HG02678 (cell line): ENCODE results near the gene CCDC77.

Experiments
- ATAC-seq: cut with Tn5 transposase; IDR thresholded peaks from one replicate; pipeline ENCODE4 v1.9.1; 2021; ENCODE audit warnings: mild to moderate bottlenecking, moderate library complexity; ENCODE audit not compliant: unreplicated experiment

CCDC77 gene

DNA sequence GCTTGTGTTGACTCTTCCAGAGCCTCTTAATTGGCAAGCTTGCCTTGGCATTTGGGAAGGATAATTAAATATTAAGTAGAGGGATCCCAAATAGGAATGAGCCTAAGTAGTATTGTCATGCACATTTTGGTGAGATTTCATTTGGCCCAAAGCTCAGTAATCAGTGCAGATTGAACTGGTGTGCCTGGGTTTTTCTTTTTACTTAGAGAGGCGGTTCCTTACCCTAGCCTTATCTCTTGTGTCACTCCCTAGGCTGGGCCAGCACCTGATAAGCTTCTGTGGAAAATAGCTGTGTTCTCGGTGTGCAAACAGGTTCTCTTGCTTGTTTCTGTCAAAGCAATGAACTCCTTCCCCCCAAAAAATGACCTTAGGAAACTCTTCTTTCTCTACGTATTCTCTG lies 49.0 kb downstream of the CCDC77 start:
- ATAC-seq: no peak

DNA sequence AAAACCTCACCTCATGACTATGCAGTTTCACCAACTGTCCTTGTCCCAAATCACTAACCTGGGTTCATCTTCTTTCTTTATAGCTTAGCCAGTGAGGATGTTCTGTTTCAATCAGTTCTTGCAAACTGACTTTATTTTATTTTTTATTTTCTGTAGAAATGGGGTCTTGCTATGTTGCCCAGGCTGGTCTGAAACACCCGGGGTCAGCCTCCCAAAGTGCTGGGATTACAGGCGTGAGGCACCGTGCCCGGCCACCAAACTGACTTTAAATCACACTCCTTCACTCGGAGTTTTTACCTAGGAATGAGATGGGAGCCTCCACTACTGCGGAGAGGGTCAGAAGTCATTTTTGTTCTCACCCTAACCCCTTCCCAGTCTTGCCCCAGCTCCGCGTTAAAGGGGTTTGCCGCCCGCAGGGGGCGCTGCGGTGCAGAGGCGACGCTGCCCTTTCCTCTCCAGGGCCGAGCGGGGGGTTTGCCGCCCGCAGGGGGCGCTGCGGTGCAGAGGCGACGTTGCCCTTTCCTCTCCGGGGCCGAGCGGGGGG lies 51.3 kb downstream of the CCDC77 start:
- no peak for ATAC-seq

DNA sequence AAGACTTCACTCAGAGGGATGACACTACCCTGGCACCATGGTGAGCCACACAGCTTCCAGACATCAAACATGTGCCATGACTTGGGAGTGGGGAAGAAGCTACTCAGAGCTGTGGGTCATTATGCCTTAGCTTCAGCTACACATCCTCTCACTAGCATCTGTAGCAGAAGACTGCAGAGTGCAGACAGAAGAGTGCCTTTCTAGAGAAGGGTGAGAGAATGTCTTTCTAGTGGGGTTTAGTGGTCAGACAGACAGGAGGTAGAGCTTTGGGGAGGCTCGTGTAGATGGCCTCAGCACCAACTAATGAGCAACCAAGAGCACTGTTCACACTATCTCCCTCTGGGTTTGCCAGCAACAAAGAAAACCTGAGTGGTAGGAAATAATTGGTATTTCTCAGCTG lies 53.4 kb downstream of the CCDC77 start:
- ATAC-seq: no peak

GRCh38 chr12:455821-456220 lies 54.4 kb downstream of the CCDC77 start:
- ATAC-seq: no peak

DNA sequence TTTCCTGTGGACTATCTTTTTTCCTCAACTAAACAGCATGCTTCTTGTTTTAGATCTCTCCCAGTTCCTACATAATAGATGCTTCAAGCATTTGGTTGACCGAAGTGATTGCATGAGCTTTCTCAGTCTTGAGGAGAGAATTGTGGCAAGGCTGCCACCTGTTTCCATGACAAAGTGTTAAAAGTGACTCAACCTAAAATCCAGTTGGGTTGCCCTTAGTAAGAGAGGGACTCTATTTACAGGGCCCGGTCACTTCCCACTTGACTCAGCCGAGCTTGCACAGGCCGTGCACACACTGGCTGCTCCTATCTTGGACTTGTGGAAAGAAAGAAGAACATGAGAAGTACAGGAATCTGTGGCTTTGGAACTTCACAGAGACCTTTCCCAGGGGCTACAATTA lies 56.2 kb downstream of the CCDC77 start:
- ATAC-seq: no peak

- ATAC-seq: no peak
Measured at GRCh38 chr12:459050-459429, 57.6 kb downstream of the CCDC77 start.

DNA sequence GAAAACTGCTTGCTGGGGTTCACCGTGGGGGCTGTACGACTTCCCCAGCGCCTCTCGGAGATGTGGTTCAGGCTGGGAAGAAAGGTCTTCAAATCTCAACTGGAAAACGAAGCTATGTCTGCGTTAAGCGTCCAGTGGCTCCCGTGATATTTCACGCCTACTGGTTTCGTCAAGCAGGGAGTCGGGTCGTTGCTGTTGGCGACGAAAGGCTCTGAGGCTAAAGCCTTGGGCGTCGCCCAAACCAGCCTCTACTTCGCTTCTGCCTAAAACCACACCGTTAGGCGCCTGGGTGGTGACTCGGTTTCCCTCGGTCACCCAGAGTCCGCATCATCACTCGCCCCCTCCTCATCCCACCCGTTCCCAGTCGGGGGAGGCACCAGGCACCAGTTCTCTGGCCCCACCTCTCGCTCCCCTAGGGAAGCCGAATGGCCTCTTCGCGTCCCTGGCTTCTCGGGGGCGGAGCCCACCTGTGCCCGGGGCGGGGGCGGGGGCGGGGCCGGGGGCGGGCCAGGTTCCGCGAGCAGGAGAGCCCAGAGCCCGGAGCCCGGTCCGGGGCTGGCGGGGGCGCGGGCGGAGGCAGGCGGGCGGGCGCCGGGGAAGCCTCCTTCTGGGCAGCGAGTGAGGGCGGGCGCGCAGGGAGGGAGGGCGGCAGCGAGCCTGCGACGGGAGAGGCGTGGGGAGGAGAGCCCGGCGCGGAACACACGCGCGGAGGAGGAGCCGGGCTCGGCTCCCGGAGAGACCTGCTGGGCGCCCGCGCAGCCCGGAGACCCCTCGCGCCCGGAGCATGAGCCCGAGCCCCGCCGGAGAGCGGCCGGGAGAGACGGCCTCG lies 58.2 kb downstream of the CCDC77 start, which contains the start of gene B4GALNT3:
Gene B4GALNT3, plus strand, starts transcription at position 510 of the 829 bp plus-strand sequence. CDS start 438 bp downstream, outside the sequence.
- no peak for ATAC-seq

DNA sequence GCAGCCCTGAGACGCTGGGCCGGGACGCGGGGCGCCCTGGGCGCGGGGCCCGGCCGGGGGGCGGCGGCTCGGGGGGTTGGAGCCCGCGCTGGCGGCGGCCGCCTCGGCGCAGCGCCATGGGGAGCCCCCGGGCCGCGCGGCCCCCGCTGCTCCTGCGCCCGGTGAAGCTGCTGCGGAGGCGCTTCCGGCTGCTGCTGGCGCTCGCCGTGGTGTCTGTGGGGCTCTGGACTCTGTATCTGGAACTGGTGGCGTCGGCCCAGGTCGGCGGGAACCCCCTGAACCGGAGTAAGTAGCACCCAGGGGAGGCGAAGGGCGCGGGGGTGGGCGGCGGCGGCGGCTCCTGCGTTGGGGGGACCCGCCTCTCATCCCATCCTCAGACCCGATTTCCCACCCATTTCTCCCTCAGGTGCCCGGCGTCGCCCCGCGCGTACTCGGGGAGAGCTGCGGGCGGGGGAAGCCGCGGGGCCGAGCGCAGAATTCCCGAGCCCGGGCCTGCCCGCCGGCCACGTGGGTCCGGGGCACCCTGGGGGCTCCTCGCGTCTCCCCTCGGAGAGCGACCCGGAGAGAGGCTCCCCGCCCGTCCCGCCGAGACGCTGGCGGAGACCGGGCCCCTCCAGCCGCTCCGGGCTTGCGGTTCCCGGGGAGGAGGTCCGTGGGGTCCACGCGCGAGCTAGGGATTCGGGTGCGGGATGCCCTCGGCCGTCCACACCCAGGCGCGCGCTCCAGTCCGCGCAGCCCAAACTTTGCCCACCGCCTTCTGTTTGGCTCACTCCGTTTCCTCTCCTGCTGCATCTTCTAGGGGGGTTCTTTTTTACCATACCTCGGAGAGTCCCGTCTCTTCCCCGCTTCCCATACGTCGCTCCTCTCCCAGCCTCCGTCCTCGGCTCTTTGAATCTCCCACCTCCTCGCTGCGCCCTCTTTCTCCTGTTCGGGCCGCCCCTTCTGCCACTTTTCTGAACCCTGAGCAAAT lies 59.1 kb downstream of the CCDC77 start:
- ATAC-seq: no peak

DNA sequence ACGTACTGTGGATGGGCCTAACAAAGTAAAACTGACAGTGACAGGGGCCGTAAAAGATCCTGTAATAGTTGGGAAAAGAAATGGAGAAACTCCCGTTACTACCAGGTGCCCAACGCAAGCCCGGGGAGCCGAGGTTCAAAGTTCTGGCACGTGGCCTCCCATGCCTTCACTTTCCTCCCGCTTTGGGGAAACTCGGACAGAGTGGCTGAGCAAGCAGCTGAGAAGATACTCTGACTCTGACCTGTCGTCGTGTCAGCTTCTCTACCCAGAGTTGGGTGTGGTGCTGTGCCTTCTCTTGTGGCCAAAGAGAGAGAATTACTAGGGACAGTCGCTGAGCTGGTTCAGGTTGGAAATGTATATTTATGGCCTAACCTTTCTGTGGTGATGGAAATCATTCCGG lies 60.0 kb downstream of the CCDC77 start:
- ATAC-seq: no peak

DNA sequence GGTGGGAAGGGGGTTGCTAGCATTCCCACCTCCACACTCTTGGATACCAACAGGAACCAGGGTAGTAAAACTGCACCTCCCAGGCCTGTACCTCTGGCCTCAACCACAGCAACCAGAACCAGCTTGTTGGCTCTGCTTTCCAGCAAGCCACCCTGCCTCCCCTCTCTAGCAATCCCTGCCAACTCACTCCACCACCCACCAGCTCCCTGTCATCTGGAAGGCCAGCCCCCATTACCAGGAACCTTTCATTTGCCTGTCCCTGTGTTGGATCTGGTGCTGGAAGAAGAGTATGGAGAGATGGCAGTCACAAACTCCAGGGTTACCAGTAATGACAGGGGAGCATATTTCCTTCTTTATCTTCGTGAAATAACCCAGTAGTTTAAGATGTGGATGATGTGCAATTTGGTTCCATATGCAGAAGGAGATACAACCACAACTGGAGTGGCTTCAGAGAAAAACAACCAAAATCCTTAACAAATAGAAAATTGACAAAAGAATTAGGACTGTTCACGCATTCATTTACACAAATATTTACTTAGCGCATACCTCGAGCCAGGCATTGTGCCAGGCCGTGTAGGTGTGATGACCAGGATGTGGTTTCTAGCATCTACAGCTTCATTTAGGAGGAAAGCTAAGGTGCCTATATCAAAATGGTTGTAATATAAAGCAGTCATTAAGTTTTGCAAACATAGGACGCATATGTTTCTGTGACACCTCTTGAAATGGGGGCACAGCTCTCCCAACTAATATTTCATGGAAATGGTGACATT lies 61.7 kb downstream of the CCDC77 start:
- no peak for ATAC-seq

- ATAC-seq: no peak
Measured at GRCh38 chr12:464484-465267, 63.2 kb downstream of the CCDC77 start.

DNA sequence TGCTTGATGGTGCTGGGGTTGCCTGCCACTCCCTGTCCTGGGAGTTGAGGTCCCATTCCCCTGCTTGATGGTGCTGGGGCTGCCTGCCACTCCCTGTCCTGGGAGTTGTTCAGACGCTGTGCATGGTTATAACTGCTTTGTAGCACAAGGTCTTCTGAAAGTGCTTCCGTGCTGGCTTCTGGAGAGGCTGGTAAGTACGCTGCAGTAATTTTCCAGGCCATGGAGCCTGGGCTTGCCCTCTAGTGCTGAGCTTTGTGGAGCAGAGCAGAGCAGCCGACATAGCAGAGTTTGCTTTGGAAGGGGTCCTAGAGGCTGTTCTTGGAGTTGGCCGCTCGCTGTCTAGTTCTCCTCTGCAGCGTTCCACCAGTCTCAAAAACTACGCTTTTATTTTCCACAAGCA lies 64.6 kb downstream of the CCDC77 start:
- no peak for ATAC-seq

DNA sequence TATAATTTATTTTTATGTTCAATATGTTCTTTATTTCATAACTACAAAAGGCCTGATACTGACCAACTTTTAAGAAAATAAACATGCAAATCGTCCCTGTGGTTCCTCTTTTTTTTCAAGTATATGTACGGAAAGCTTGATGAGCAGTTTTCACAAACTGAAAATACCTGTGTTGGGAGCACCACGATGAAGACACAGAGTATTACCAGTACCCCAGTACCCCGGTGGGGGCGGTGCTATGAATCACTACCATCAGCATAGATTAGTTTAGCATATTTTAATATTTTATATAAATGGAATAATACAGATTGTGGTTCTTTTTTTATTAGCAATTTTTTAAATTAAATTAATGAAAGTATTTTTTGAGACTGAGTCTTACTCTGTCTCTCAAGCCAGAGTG lies 65.3 kb downstream of the CCDC77 start:
- ATAC-seq: no peak

GRCh38 chr12:467591-467990 lies 66.1 kb downstream of the CCDC77 start:
- ATAC-seq: no peak

DNA sequence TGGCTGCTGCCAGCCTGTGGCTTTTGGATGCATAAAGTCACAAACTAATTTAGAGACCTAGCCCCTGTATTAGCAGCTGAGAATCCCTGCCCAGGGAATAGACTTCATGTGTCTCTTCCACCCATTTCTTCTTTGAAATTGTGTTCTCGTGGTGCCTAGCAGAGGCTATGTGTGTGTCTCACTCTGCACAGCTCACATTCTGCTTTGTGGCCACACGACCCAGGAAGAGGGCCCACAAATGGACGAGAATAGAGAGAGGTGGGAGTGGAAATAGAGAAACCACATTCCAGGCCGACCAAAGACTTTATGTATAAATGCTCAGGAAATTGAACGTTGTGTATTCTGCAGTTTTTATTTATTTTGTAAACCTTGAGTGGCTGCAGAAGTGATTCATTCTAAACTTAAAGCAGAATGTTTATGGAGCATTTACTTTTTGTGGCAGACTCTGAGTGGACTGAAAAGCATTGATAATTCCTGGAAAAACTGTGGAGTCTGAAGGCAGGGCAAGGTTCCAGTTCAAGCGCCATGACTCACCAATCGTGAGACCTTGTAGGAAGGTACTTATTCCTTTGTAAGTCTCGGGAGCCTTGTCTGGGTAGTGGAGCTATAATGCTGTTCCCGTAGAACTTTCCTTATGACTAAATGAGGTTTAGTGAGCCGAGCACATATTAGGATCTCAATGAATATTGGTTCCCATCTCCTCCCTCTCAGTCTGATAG lies 67.4 kb downstream of the CCDC77 start:
- ATAC-seq: no peak

GRCh38 chr12:470133-470532 lies 68.7 kb downstream of the CCDC77 start:
- no peak for ATAC-seq

- no peak for ATAC-seq
Measured at GRCh38 chr12:473198-473597, 71.8 kb downstream of the CCDC77 start.

- no peak for ATAC-seq
Measured at GRCh38 chr12:473863-474577, 72.6 kb downstream of the CCDC77 start.

- ATAC-seq: no peak
Measured at GRCh38 chr12:475286-475685, 73.8 kb downstream of the CCDC77 start.
